HG02759 (cell line): ENCODE data around the gene ROR1.

Experiments
- ATAC-seq: cut with Tn5 transposase; IDR thresholded peaks from one replicate; pipeline ENCODE4 v1.9.1; 2021; ENCODE audit warnings: mild to moderate bottlenecking, moderate library complexity; ENCODE audit not compliant: unreplicated experiment

ROR1 gene

DNA sequence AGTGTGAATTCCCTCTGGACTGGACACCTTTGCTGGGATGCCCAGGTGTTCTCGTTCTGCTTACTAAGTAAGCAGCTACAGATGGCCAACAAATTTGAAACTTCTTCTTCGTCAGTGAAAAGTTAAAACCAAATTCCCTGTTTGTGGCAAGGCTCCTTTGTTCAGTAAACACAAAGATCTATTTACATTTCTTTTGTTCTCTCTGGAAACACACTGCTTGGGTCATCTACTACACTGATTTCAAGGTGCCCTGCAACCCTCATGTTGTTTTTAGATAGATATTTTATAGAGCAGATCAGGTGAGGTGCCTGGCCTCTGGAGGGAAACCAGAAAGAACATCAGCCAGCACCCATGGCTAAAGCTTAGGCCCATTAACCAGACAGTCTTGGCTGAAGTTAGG, 272.4 kb downstream of the ROR1 start:
- no peak for ATAC-seq

DNA sequence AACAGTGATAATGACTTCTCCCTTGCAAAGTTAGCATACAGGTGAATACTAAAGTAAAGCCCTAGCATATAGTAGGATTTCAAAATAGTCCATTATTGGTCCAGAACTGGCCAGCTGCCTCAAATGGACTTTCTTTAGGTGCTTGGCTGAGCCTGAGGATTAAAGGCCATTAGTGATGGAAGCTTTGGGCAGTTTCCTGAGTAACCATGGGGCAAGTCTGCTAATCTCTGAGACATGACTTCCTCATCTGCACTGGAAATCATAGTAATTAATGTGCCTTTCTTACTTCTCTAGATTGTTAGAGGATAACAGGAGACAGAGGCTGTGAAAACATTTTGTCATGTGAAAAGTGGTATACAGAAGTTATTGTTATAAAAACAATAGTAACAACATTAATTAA, 273.1 kb downstream of the ROR1 start:
- ATAC-seq = no peak

DNA sequence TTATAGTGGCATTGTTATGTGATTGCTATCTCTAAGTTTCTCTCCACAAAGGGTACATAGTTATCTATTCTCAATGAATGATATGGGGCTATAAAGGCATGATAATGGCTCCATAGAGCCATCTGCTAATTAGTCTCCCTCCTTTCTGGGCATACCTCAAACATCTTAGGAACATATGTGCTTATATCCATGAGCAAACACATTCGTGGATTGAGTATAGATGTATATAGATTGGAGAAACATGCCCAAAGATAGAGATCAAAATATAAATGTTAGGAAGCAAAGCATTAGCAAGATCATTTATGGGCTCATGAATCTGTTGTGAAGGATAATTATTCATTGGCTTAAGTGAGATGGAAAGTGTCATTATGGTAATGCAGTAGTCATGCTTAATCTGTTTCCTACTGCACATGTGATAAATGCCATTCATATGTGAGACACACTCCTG, 273.8 kb downstream of the ROR1 start:
- no peak for ATAC-seq

DNA sequence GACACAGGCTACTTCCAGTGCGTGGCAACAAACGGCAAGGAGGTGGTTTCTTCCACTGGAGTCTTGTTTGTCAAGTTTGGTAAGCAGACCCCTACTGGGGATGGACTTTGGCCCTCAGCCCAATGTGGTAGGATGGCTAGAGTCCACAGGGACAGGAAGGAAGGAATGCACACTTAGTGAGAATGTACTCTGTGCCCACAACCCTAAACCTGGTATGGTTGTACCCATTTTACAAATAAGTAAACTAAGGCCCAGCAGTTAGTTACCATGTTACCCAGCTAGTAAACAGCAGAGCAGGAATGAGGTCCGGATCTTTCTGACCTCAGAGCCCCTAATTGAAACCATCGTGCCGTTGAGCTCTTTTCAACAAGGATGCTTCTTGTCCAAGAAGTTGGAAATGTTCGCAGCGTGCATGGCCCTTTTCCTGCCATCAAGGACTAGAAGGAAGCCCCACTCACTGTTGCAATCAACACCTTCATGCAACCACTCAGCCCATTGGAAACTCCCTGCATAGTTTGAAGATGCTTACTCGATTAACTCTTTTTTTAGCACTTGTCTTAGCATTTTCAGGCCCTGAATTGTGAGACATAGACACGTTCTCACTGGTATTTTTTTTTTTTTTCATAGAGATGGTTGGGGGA, 276.2 kb downstream of the ROR1 start:
- no peak for ATAC-seq

DNA sequence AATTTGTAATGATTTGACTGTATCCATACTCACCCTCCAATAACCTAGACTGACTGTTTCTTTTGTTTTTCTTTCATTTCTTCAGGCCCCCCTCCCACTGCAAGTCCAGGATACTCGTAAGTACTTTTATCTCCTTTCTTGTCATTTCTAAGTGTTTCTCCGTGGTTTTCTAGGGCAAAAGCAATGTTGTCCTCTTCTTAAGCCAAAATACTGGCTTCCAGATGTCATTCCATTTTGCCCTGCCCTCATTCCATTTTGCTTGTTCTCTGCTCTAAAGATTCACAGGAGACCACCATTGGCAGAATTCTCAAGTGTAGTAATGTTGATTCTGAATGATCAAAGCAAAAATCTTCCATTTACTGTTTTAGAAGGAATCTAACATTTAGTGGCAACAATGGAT, 276.8 kb downstream of the ROR1 start:
- no peak for ATAC-seq

DNA sequence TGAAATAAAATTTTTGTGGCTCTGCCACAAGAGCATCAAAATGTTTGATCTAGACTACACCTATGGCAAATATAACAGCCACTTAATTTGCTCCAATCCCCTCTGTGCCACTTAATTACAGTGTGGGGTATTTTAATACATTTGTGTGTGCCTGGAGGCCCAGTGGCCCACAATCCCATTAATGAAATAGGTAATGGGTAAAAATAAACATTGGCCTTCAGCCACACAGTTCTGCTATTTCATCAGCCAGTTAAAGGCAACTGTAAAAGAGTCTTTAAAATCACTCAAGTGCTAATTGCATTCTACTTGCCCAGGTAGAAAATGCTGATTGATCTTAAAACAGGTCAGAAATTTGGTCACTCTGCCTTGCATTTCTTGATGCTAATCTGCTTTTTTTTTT, 278.0 kb downstream of the ROR1 start:
- ATAC-seq = no peak

DNA sequence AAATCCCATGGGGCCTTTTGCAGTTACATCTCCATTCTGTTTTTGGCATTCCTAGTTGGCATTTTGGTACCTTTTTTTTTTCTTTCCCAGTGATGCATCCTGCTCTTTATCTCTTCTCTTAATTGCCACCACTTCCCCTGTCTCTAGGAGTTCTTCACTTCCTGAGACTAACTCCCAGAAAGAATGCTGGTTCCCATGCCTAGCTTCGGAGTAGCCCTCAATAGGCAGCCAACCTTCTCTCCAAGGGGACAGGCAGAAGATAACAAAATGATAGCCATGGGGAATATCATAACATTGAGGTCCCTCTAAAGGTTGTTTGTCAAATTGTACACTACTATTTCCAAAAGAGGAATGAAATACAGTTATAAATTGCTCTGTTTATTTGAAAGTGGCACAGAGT, 279.0 kb downstream of the ROR1 start:
- ATAC-seq = no peak

DNA sequence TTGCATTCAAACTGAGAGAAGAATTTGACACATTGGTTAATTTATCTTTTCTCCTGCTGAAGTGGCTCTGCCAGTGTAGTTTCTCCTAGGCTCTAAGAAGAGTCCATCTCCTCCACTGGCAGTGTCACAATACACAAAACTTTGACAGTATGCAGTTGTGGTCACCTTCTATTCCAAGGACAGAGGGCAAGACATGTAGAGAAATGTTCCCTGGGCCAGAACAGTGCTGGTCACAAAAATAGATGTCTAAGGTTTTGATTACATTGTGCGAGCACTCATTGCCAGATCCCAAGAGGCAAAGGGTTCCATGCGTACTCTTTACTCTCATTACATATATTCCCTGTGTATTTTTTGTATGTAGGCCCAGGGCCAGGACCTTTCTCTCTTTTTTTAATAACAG, 281.5 kb downstream of the ROR1 start:
- ATAC-seq = no peak

DNA sequence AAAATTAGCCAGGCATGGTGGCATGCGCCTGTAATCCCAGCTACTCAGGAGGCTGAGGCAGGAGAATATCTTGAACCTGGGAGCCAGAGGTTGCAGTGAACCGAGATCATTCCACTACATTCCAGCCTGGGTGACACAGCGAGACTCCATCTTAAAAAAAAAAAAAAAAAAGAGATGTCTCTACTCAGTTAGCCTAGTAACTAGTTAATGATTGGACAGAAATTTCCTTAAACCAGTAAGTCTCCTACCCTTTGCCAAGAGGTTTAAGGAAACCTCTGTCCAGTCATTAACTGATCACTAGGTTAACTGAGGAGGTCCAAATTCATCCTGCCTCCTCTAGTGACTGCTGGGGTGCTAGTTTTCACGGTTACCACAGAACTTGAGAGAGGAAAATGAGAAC, 285.7 kb downstream of the ROR1 start:
- no peak for ATAC-seq

DNA sequence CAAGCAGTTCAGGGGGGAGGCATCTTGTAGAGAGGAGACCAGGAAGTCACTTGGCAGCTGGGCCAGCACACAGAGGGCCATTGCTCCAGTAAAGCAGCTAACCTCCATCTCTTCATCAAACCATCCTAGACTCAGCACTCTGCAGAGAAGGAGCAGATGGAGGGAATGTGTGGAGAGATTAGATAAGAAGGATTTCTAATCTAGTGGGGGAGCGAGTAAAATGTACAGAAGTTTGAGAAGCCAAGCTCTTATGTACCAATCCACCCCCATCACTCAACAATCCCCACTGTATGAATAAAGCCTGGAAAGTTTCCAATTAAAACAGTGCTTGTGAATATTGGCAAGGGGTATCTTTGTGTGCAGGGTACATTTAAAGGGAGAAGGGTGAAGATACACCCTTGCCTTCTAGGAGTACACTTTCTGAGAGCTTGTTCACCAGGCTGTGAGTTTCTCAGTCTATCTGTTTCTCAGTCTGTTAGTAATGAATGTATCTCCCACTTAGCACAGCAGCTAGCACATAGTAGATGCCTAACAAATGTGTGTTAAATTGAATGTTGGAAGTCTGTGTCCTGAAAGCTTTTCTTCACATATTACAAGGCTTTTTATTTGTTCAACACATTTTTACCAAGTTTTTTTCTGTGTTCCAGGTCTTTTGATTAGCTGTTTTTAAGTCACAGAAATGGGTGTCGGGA, 286.9 kb downstream of the ROR1 start:
- ATAC-seq = no peak

DNA sequence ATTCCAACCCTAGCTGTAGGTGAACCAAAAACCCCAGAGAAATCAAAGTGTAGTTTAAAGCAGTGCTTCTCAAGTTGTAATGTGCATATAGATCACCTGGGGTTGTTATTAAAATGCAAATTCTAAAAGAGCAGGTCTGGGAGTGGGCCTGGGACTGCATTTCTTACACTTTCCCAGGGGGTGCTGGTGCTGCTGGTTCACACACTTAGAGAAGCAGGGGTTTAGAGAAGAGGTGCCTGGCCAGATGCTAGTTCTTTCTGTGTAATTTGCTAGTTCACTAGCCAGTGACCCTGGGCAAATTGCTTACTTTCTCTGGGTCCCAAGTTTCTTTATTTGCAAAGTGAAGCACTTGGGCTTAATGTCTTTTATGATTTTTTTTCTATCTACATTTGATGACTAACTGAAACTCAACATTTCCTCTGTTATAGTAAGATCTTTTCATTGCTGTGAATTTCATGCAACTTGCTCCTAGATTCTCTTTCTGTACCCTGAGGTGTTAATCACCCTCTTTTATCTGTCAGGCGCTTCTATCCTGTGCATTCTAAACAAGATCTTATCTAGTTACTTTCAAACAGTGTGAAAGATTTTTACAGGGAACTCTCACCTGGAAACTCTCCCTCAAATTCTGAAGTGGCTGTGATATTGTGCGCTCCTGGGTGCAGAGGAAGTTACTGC, 287.8 kb downstream of the ROR1 start:
- no peak for ATAC-seq

DNA sequence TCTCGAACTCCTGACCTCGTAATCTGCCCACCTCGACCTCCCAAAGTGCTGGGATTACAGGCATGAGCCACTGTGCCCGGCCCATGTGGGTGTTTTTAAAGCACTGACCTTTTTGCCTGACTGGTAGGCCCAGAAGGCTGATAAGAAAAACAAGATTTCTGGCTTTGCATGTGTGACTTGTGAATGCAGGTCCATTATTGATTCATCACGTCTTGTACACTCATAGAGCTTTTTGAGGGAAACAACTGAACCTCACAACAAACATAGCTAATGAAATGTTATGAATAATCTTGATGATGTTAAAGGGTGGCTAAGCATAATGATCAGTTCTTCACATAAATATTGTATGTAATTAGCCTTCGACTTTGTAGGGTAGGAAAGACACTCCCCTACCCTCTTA, 288.7 kb downstream of the ROR1 start:
- no peak for ATAC-seq

DNA sequence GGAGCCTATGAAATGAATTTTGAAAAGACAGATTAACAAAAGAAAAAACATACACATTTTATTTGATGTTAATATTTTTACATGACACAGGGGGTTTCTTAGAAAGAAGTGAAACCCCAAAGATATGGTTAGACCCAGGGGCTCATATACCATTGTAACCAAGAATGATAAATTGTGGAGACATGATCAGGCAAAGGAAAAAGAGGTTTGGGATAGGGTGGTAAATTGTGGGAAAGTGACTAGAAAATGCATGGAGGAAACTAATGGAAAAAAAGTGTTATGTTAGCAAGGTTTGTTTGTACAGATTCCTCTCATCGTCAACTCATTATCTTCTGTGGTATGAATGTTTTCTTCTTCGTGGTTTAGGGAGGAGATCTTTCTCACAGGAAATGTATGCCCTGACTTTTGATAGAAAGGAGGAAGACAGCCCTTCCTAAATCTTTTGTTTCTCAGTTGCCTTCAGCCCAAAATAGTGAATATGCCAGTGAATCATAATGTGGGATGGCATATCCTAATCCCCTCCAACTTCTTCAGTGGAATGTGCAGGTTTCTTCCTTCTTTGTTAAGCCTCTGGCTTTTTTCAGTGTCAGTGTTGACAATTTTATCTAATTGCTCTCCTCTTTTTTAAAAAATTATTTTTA, 289.2 kb downstream of the ROR1 start:
- ATAC-seq = no peak

DNA sequence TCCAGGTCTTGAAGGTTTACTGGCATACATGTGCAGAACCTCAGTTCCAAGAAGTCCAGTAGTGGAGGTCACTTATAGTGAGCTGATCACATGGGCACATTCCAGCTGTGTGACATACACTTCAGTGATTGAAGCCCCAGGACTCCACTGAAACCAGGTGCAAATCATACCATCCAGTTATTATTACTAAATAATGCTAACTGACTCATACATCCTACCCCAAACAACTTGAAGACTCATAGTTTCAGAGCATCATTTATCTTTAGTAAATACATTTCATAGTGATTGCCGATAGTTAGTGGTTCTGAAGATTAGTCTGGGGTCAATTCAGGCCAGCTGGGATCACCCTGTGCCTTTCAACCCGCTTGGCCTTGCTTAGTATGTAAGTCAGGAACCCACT, 291.8 kb downstream of the ROR1 start:
- ATAC-seq = no peak

DNA sequence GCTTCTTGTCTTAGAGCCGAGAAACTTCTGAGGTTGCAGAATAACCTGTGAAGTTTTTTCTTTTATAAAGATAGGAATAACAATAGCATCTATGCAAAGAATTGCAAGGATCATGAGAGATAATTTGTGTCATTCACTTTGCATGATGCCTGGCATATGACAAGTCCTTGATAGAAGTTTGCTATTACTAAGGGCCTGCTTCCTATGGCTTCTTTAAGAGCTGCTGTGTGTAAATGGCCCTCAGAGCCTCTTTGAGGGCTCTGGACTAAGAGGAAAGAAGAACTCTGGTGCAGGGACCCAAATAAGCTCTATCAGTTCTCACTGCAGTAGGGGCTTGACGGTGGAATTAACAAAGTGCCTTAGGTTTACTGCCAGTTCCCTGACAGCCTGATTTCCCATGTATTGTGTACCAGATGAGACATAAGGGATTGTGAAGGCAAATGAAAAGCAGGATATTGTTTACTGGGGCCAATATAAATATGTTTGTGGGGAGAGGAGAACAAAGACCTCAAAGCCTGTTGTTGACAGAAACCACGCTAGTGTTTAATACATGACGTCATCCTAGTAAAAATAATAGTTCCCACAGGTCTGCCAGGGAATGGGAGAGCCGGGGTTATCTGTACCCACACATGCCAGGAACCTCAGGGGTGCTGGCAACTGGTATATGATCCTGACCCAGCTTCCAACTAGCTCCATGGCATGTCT, 298.4 kb downstream of the ROR1 start:
- ATAC-seq = no peak

DNA sequence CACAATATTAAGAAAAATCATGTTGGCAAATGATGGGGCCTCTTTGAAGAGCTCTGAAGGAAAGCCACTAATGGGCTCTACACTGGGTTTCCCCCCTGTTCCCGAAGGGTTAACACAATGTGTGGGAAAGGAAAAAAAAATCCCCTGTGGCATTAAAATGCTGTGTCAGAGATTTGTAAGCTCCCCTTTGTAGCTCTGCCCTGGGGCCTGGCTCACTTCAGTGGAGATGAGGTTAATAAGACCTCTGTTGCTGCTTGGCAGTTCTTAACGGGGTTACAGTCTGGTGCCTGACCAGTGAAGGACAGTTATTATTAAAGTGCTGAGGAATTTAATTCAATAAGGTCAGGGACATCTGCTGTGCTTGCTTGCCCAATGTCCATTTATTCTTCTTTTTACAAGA, 299.9 kb downstream of the ROR1 start:
- ATAC-seq = no peak

DNA sequence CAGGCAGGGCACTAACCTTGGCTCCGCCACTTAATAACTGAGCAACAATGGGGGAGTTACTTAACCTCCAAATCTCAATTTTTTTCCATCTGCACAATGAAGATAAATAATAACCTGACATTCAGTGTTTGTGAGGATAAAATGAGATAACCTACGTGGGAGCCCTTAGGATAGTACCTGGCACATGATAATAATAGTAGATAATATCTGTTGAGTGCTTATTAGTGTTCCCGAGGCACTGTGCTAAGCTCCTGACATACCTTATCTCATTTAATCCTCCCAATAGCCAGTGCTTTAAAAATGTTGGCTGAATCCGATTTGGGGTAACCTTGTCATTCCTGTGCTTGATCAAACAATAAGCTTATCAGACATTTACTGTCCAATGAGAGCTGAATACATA, 300.9 kb downstream of the ROR1 start:
- ATAC-seq = no peak

DNA sequence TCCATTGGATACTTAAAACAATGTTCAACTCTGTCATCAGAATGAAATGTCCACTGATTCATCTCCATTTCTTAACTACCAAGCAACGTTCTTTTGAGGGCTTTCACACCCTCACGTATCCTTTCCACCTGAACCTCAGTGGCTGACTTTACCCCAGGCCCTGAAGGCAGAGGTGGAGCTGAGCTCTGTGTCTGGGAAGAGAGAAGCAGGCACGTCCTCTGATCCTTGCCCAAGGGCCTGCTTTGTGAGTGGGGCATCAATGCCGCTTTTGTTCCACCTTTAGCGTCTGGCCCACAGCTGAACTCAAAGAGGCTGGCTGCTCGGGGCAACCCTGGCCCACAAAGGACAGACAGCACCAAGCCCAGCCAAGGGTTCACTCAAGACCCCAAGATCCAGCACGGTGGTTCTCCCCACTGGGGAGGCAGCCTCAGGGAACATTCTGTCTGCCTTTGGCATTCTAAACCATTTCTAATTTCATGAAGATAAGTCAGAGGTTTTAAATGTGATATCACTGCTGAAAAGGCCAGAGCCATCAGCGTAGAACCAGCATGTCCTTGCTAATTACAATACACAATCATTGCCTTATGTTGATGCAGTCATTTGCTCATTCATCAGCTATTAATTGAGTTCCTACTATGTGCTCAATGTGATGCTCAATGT, 303.6 kb downstream of the ROR1 start:
- no peak for ATAC-seq

DNA sequence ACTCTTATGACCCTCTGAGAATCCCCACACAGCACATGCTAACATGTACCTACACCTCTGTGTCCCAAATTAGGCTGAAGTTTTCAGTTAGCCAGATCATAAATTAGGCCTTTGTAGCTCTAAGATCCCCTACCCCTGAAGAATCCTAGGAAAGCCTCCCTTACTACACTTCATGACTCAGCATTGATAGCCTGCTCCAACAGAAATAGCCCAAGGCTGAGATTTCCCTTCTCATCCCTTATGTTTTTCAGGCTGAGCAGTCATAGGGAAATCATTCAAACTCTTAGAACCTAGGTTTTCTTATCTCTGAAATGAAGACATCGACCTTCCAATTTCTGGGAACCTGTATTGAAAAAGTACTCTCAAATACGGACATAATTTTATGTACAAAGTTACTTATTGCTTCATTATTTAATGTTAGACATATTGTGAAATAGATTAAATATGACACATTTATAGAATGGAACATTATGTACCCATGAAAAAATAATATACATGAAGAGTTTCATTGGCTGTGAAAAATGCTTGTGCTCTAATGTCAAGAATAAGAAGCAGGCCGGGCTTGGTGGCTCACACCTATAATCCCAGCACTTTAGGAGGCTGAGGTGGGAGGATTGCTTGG, 307.2 kb downstream of the ROR1 start:
- no peak for ATAC-seq

DNA sequence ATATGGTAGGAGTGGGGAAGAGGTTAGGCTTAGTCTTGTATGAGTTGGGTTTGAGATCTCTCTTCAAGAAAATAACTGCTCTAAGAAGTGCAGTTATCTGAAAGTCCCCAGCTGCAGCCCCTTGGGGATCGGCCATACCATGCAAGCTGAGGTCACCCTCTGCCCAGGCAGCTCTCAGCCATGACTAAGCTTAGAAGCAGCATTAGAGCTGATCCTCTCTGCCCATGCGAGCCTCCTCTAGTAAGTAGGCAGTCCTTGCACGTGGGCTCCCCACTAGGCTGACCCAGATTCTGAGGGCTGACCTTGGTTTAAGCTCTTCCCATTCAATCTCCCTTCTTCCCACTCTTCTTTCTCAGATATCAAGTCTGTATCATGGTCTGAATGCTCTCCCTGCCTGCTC, 308.6 kb downstream of the ROR1 start:
- ATAC-seq = no peak
